Fibroblast of lung (primary cell): ENCODE results near the gene NFAM1.

Experiments used
- CTCF ChIP-seq, 2 donors: IDR thresholded peaks in 1 of 2; conservative IDR thresholded peaks in 1 of 2; 1 replicate in 1 of 2; 2 replicates in 1 of 2; pipeline ENCODE4 v1.5.1; 2011 to 2012; ENCODE audit warnings: low read length in 2 of 2, control low read depth in 1 of 2, inconsistent platforms in 1 of 2, low read depth in 1 of 2, mild to moderate bottlenecking in 1 of 2
- EZH2 ChIP-seq: IDR thresholded peaks from 2 replicates; pipeline ENCODE4 v1.5.1; 2012; ENCODE audit warnings: low read length, control low read depth, mild to moderate bottlenecking; ENCODE audit errors: missing control alignments

GRCh38 chr22:42338479-42338878 is 93.7 kb downstream of the NFAM1 start:
- no peak for TF ChIP-seq EZH2
- no peak for TF ChIP-seq CTCF (conservative IDR thresholded peaks at IDR 0.05 in 1 of 2, IDR thresholded peaks at IDR 0.05 in 1 of 2; ENCODE audit: low read depth in 1 of 2, low read length in 2 of 2)
